Measurements from ENCODE around the gene KAZN.
"Not testable (repeated sequence)": the region's sequence is repeated elsewhere in the genome, so short reads cannot be mapped to it uniquely, and the experiment has no call there.

Gene KAZN

DNA sequence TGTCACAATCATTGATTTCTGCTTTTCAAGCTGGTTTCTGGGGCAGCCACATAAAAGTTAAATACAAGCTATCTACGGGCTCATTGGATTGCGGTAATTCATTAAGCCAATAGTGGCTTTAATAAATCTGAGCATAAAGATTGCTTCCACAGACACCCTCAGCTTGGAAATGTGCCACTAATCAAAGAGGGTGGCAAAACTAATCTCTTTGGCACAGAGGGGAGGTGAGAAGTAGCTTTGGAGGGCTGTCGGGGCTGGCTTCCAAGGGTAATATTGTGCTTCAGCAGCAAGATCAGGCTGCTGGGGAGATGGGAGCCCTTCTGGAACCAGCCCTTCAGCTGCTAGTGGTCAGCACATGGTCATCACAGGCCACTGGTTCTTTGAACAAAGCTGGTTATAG, 21.2 kb upstream of the KAZN start:
- H3K9ac ChIP-seq (ENCODE audit: low read length) = no peak overlapping the region
- H3F3A ChIP-seq (ENCODE audit: insufficient read depth, low read length) = no peaks in the 10 kb centered on the region
- no peak overlapping the region for H3K27ac ChIP-seq (ENCODE audit: low read depth, low read length, poor library complexity, severe bottlenecking)
- H4K20me1 ChIP-seq (ENCODE audit: insufficient read depth, low read length) = no peaks in the 10 kb centered on the region
- no peaks in the 10 kb centered on the region for H3K9me2 ChIP-seq (ENCODE audit: low read depth, low read length)
- no peak overlapping the region for H3K4me3 ChIP-seq (ENCODE audit: low read depth, low read length, poor library complexity, severe bottlenecking)
- no peaks in the 10 kb centered on the region; the same call in 1 of the 2 replicates for H3K27me3 ChIP-seq (ENCODE audit: insufficient read depth, low read length)
- no peak overlapping the region for H3K4me2 ChIP-seq (ENCODE audit: low read length)
- no peak overlapping the region for H2AFZ ChIP-seq (ENCODE audit: low read length)
- no peaks in the 10 kb centered on the region for H3K36me3 ChIP-seq (ENCODE audit: insufficient read depth, low read length)
- H3K4me1 ChIP-seq (ENCODE audit: insufficient read depth, low read length, severe bottlenecking) = no peaks in the 10 kb centered on the region
- H3K79me2 ChIP-seq (ENCODE audit: insufficient read depth, low read length) = no peaks in the 10 kb centered on the region
- no peaks in the 10 kb centered on the region for H3K9me3 ChIP-seq (ENCODE audit: low read length)
- TF ChIP-seq EZH2 (IDR thresholded peaks at IDR 0.05; ENCODE audit: borderline replicate concordance, low read length) = no peak
- TF ChIP-seq, protein P1, sequence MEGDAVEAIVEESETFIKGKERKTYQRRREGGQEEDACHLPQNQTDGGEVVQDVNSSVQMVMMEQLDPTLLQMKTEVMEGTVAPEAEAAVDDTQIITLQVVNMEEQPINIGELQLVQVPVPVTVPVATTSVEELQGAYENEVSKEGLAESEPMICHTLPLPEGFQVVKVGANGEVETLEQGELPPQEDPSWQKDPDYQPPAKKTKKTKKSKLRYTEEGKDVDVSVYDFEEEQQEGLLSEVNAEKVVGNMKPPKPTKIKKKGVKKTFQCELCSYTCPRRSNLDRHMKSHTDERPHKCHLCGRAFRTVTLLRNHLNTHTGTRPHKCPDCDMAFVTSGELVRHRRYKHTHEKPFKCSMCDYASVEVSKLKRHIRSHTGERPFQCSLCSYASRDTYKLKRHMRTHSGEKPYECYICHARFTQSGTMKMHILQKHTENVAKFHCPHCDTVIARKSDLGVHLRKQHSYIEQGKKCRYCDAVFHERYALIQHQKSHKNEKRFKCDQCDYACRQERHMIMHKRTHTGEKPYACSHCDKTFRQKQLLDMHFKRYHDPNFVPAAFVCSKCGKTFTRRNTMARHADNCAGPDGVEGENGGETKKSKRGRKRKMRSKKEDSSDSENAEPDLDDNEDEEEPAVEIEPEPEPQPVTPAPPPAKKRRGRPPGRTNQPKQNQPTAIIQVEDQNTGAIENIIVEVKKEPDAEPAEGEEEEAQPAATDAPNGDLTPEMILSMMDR (IDR thresholded peaks at IDR 0.05; ENCODE audit: low read length) = no peak

DNA sequence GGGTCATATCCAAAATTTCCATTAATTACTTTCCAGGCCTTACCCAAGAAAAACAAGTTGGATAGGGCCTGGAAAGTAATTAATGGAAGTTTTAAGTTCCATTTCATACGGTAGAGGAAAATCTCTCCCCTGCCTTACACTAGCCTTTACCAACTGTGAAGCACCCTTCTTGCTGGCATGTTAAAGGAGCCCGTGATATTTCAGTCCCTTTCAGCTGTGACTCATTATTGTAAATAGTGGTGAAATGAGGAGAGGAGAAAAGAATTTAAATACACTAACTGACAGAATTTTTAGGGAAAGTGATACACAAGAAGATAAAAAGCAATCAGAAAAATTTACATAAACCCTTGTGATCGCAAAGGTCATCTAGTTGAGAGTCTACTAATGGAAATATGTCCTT, 20.3 kb upstream of the KAZN start:
- TF ChIP-seq, protein P1 (IDR thresholded peaks at IDR 0.05; ENCODE audit: low read length) = no peak
- TF ChIP-seq EZH2 (IDR thresholded peaks at IDR 0.05; ENCODE audit: borderline replicate concordance, low read length) = no peak
- no peaks in the 10 kb centered on the region; the same call in 1 of the 2 replicates for H3K27me3 ChIP-seq (ENCODE audit: insufficient read depth, low read length)

DNA sequence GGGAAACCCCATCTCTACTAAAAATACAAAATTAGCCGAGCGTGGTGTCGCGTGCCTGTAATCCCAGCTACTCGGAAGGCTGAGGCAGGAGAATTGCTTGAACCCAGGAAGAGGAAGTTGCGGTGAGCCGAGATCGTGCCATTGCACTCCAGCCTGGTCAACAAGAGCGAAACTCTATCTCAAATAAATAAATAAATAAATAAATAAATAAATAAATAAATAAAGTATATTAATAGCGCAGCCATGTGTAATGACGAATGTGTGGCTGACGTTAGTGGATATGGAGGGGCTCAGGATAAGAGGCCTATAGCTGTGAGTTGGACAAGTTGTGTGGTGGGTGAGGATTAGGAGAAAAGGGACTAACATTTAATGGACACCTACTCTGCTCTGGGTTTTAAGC, 18.2 kb upstream of the KAZN start:
- H3K27me3 ChIP-seq (ENCODE audit: insufficient read depth, low read length); H2AFZ ChIP-seq (ENCODE audit: low read length); H3K4me3 ChIP-seq (ENCODE audit: low read depth, low read length, poor library complexity, severe bottlenecking); H3K9me2 ChIP-seq (ENCODE audit: low read depth, low read length); H3K4me2 ChIP-seq (ENCODE audit: low read length); H3K9ac ChIP-seq (ENCODE audit: low read length); H3K9me3 ChIP-seq (ENCODE audit: low read length); H3K27ac ChIP-seq (ENCODE audit: low read depth, low read length, poor library complexity, severe bottlenecking); H4K20me1 ChIP-seq (ENCODE audit: insufficient read depth, low read length); H3K79me2 ChIP-seq (ENCODE audit: insufficient read depth, low read length); H3F3A ChIP-seq (ENCODE audit: insufficient read depth, low read length); H3K4me1 ChIP-seq (ENCODE audit: insufficient read depth, low read length, severe bottlenecking); H3K36me3 ChIP-seq (ENCODE audit: insufficient read depth, low read length): not testable (repeated sequence)

More for the DNA sequence above, 20.3 kb upstream of the KAZN start:
- no peaks in the 10 kb centered on the region for H3K4me1 ChIP-seq (ENCODE audit: insufficient read depth, low read length, severe bottlenecking)
- H3K4me2 ChIP-seq (ENCODE audit: low read length) = no peak overlapping the region
- H3K9ac ChIP-seq (ENCODE audit: low read length) = no peak overlapping the region
- H3K27ac ChIP-seq (ENCODE audit: low read depth, low read length, poor library complexity, severe bottlenecking) = no peak overlapping the region
- H3K9me3 ChIP-seq (ENCODE audit: low read length) = no peaks in the 10 kb centered on the region
- H3K79me2 ChIP-seq (ENCODE audit: insufficient read depth, low read length) = no peaks in the 10 kb centered on the region
- no peaks in the 10 kb centered on the region for H3K36me3 ChIP-seq (ENCODE audit: insufficient read depth, low read length)
- no peaks in the 10 kb centered on the region for H3F3A ChIP-seq (ENCODE audit: insufficient read depth, low read length)
- no peak overlapping the region for H2AFZ ChIP-seq (ENCODE audit: low read length)
- H3K9me2 ChIP-seq (ENCODE audit: low read depth, low read length) = no peaks in the 10 kb centered on the region
- no peak overlapping the region for H3K4me3 ChIP-seq (ENCODE audit: low read depth, low read length, poor library complexity, severe bottlenecking)
- no peaks in the 10 kb centered on the region for H4K20me1 ChIP-seq (ENCODE audit: insufficient read depth, low read length)

DNA sequence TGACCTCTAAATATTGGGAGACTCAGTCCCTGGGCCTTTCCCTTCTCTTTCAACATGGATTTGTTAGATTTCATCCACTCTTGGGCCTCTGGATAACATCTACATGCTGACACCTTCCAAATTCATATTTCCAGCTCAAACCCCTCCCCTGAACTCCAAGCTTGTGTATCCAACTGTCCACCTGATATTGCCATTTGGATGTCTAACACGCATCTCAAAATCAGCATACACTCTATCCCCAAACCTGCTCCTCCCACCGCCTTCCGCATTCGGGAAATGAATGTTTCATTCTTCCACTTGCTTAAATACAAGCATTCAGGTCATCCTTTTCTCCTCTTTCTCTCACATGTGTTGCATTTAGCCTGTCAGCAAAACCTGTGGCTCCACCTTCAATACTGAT, 17.5 kb upstream of the KAZN start:
- TF ChIP-seq, protein P1 (IDR thresholded peaks at IDR 0.05; ENCODE audit: low read length) = no peak
- TF ChIP-seq EZH2 (IDR thresholded peaks at IDR 0.05; ENCODE audit: borderline replicate concordance, low read length) = no peak
- H3K27me3 ChIP-seq (ENCODE audit: insufficient read depth, low read length) = no peaks in the 10 kb centered on the region; the same call in 1 of the 2 replicates
- H3K9me3 ChIP-seq (ENCODE audit: low read length) = no peaks in the 10 kb centered on the region

More for the DNA sequence above, 17.5 kb upstream of the KAZN start:
- no peaks in the 10 kb centered on the region for H3K36me3 ChIP-seq (ENCODE audit: insufficient read depth, low read length)
- H3K4me1 ChIP-seq (ENCODE audit: insufficient read depth, low read length, severe bottlenecking) = no peaks in the 10 kb centered on the region
- no peak overlapping the region for H3K27ac ChIP-seq (ENCODE audit: low read depth, low read length, poor library complexity, severe bottlenecking)
- H3K79me2 ChIP-seq (ENCODE audit: insufficient read depth, low read length) = no peaks in the 10 kb centered on the region
- no peak overlapping the region for H3K4me2 ChIP-seq (ENCODE audit: low read length)
- H3K4me3 ChIP-seq (ENCODE audit: low read depth, low read length, poor library complexity, severe bottlenecking) = no peak overlapping the region
- H3K9me2 ChIP-seq (ENCODE audit: low read depth, low read length) = no peaks in the 10 kb centered on the region
- no peak overlapping the region for H2AFZ ChIP-seq (ENCODE audit: low read length)
- H3K9ac ChIP-seq (ENCODE audit: low read length) = no peak overlapping the region
- H4K20me1 ChIP-seq (ENCODE audit: insufficient read depth, low read length) = no peaks in the 10 kb centered on the region
- no peaks in the 10 kb centered on the region for H3F3A ChIP-seq (ENCODE audit: insufficient read depth, low read length)
